GM12891 (cell line): ENCODE results near the gene TEKTIP1.

Experiments used
- POLR2A ChIP-seq: IDR thresholded peaks from 2 replicates; pipeline ENCODE4 v1.6.1; 2011; ENCODE audit warnings: low read depth, low read length, control low read depth
- TAF1 ChIP-seq: IDR thresholded peaks from 2 replicates; pipeline ENCODE4 v1.6.1; 2011; ENCODE audit warnings: low read depth, low read length, control low read depth

DNA sequence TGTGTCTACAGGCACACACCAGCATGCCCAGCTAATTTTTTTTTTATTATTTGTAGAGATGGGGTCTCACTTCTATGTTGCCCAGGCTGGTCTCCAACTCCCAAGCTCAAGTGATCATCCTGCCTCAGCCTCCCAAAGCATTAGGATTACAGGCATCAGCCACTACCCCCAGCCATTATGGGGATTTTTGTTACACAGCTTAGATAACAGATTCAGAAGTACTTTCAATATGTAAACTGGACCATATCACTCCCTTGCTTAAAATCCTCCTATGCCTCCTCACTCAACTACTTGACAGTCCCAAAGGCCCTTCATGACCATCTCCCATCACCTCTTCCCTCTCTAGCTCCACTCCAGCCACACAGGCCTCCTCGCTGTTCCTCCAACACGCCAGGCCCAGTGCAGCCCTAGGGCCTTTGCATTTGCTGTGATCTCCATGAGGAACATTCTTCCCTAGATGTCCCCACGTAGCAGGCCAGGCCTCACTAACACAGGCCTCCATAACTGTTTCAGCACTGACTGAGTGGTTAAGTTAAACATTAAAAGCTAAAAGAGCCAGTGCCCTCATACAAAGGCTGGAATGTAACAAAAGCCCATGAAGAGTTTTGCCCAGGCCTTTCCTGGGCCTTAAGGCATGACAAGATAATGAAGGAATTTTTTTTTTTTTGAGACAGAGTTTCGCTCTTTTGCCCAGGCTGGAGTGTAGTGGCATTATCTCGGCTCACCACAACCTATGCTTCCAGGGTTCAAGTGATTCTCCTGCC, 41.0 kb upstream of the TEKTIP1 start:
- TF ChIP-seq TAF1 (no peak), POLR2A (no peak)
